Heart left ventricle (tissue), 13 donors: ENCODE measurements around the gene BRF1.

Source experiments
- CTCF ChIP-seq, 12 donors: fragments of 200-600 bp; sonication (generic) in 4 of 12; IDR thresholded peaks; one replicate each; pipeline versions ENCODE4 v1.5.0 to v1.8.0; 2018 to 2022; ENCODE audit warnings: antibody characterized with exemption in 12 of 12, mild to moderate bottlenecking in 5 of 12
- POLR2A ChIP-seq, 2 donors: fragments of 450-650 bp; IDR thresholded peaks; one replicate each; pipeline ENCODE4 v1.6.1; 2017; ENCODE audit warnings: antibody characterized with exemption in 2 of 2, mild to moderate bottlenecking in 2 of 2, moderate library complexity in 2 of 2
- donor health status: ischemic (EF 13 %, LVEDD 7.1; RV severe dilation, severe dysfunction).
- donor health status: DM: no; HTN: yes; CAD: no.
- donor health status: DM: no; HTN: no; CAD: no.
- donor health status: ischemic (EF 25% LVEDD 6.9; RV normal size, moderate dysfunction).
- donor health status: ischemic (EF 25% LVEDD 5.7; RV mildly dilated, moderate dysfunction).
- donor health status: ischemic (EF 35%, LVEDD 5.7; RV mildly dilated, moderate dysfunction).
- donor health status: nonischemic (EF 11% LVEDD 7.7; RV severe dilation, severe dysfunction).
- donor health status: DM: yes; HTN: yes; CAD: no.
- donor health status: PGD.
- donor health status: ischemic (EF 29% LVEDD 5.4; RV normal size, mild dysfunction).
- donor health status: nonischemic (EF 23%, LVEDD 6.1; RV moderate dilation, normal function).

GRCh38 chr14:105330491-105330895 lies 29.7 kb upstream of the BRF1 start:
- TF ChIP-seq POLR2A (IDR thresholded peaks at IDR 0.05) (no peak), CTCF (IDR thresholded peaks at IDR 0.05) (no peak)
